Muscle of back (tissue), 11 donors: ENCODE results near the gene CCDC90B. TPM values are rescaled to one million over a fixed set of nuclear protein-coding genes. Genes with fewer than 3 reads are reported as not detected.
"Not testable (repeated sequence)": the region's sequence is repeated elsewhere in the genome, so short reads cannot be mapped to it uniquely, and the experiment has no call there.

ENCODE experiments used
- DNase-seq, 3 donors: peaks; one replicate each; pipeline versions ENCODE4 v3.0.0 to v3.0.0-alpha.2; 2013
- polyA plus RNA-seq, 10 donors: library from polyadenylated mRNA; unstranded; fragments of 120-200 nt; gene quantifications; one replicate each; pipeline ENCODE4 v1.2.1, GENCODE V29; 2013; ENCODE audit not compliant: insufficient read length in 10 of 10

Gene CCDC90B
- polyA plus RNA-seq, 10 donors: 74.2 to 99.9 (median 86.8) TPM

GRCh38 chr11:83293457-83293774, 7.2 kb upstream of the CCDC90B start:
- no peak for DNase-seq

DNA sequence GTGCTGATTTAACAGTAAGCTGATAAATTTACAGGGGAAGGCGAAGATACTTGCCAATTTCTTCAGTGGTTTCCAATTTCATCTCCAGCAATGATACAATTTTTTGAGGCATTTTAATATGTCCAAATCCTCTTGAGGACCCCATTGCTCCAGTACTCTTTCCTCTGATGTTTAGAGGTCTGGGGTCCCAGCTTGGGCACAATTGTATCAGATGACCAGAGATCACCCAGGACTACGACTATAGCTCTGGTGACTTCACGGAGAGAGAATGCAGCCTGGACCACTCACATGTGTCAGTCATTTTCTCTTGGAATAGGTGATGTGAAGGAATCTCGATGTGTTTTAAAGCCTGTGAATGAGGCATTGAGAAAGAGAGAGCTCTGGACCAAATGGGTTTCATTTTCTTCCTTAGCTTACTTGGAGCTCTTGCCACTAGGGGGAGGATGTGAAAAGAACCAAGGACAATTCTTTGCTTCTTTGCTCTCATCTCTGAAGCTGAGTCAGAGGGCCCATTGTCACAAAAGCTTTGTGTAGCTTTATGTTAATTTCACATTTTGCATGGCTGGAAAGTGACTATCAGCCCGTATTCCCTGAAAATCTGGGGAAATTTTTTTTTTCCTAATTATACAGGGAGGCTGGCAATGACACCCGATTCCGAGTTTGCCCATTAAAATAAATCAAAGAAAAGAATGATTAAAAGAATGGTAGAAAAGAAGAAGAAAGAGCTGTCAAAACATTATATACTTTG, 6.7 kb upstream of the CCDC90B start:
- DNase-seq: peak; percentile 58 to 84 (median 72)

- no peak for DNase-seq
Observed at GRCh38 chr11:83287631-83288030, 1.5 kb upstream of the CCDC90B start.

DNA sequence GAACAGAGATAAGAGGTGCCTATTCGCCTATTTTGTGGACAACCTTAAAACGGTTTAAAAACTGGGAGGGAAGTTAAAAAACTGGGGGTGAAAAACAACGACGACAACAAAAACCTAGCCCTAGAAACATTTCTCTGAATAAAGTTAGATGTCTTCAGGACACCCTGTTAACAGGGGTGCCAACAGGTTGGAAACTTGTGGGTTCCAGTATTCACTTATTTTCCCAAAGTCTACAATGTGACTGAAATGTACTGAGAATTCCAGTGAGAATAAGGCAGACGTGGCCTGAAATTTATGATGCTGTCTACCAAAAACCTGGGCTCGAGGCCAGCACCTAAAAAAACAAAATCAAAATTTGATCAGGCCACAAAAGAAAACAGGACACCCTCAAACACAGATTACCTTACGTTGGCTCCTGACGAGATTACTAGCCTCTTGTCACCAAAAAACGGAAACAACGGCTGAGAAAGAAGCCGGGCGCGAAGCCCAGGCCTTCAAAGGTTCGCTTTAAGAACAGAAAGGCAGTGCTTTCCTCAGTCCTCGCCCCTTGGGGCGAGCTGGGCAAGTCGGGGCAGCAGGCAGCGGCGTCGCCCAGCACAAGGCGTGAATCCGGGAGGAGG, 906 bp downstream of the CCDC90B start:
- no peak for DNase-seq

DNA sequence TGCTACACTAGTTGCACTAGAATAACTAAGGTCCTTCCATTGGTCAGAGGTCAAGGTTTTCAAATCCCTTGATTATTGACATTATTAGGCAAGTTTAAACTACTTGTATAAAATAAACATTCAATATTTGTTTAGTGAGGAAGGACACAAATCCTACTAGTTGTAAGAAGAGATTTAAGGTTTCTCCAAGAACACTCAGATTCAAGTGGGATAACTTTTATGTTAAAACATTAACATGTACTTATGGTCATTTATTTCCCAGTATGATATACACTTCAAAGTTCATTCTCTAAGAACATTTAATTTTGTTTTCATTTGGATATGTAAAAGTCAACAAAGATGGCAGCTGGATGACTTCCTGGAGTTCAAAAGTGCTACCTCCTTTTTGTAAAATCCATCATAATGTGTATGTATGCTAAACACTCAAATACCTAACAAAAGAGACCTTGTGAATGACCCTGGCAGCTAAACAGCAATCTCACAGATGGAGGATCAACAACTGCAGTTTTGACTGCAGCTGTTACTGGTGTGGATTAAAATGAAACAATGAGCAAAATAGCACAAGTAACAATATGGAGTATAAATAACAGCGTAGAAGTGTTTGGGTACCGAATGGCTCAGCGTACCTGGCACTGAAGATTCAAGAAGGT, 1.5 kb downstream of the CCDC90B start:
- peak; percentile 27 to 65 (median 34) for DNase-seq

- DNase-seq: no peak
Observed at GRCh38 chr11:83282084-83282716, 4.0 kb downstream of the CCDC90B start.

DNA sequence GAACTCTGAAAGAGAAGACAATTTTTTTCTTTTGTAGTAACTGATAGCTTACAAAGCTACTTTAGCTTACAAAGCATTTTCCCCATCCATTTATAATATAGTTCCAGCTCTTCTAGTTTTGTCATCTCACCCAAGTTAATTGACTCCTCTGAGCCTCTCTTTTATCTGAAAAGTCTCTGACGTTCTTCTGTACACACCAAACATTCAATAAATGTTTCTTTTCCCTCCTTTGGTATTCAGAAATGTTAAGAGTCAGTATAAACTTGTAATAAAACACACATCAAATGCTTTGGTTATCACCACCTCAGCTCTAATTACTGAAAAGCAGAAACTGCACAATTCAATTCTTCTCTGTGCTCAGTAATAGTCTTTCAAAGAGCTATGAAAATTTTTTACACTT, 5.9 kb downstream of the CCDC90B start:
- DNase-seq: no peak

GRCh38 chr11:83278351-83278750, 7.8 kb downstream of the CCDC90B start:
- no peak for DNase-seq

DNA sequence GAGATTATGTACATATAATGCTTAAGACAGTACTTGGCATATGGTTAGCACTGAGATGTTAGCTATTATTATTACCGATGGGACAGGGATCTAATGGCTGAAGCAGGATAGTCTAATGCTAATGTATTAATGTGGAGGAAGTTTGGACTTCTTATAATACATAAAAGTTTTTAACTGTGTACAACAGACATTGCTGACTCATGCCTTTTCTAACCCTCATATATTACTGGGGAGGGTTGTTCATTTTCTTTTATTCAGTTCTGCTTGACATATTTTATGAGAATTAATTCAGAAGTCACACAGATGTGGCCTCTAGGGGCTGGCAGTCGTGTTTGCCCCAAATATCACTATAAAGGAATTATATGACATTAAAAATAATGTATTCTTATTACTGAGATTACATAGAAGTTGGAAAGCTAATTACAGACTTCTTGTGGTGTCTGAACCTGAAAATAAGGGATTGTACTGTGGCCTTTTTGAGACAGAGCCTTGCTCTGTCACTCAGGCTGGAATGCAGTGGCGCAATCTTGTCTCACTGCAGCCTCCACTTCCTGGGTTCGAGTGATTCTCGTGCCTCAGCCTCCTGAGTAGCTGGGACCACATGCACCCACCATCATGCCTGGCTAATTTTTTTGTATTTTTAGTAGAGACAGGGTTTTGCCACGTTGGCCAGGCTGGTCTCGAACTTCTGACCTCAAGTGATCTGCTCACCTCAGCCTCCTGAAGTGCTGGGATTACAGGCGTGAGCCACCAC, 10.1 kb downstream of the CCDC90B start:
- no peak for DNase-seq

- peak in 1 of 3 donors; percentile 22 for DNase-seq
Observed at GRCh38 chr11:83272627-83273026, 13.5 kb downstream of the CCDC90B start.

- not testable (repeated sequence) for DNase-seq
Observed at GRCh38 chr11:83271734-83272133, 14.4 kb downstream of the CCDC90B start.

GRCh38 chr11:83269080-83269479, 17.1 kb downstream of the CCDC90B start:
- not testable (repeated sequence) for DNase-seq

- DNase-seq: no peak
Observed at GRCh38 chr11:83265331-83265730, 20.8 kb downstream of the CCDC90B start.

DNA sequence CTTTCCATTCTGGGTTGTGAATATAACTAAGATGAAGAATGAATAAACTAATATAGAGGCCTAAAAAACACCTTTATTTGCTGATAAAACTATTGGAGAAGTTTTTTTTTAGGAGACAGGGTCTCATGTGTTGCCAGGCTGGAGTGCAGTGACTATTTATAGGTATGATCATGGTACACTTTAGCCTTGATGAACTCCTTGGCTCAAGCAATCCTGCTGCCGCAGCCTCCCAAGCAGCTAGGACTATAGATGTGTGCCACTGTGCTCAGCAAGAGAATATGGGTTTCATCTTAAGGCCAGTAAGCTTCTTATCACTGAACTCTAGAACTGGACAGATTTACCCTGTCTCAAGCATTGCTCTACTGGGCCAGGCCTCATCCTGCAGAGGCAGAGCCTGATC, 26.6 kb downstream of the CCDC90B start:
- no peak for DNase-seq

DNA sequence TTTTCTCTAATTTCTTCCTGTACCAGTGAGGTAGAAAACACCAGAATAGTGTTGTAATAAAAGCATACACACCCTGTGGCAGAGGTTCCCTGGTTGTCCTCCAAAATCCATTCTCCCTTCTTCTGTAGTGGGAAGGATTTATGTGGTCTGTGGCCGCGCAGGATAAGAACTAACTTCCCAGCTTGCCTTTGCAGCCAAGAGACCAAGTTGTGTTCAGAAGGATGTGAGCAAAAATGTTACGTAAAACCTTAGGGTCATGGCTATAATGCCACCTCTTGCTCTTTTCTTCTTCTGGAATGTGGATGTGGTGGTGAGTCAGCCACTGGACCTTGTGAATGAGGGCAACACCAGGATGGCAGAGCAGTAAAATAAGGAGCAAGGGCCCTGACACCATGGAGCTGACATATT, 28.4 kb downstream of the CCDC90B start:
- peak in 2 of 3 donors; percentile 1 to 24 for DNase-seq

DNA sequence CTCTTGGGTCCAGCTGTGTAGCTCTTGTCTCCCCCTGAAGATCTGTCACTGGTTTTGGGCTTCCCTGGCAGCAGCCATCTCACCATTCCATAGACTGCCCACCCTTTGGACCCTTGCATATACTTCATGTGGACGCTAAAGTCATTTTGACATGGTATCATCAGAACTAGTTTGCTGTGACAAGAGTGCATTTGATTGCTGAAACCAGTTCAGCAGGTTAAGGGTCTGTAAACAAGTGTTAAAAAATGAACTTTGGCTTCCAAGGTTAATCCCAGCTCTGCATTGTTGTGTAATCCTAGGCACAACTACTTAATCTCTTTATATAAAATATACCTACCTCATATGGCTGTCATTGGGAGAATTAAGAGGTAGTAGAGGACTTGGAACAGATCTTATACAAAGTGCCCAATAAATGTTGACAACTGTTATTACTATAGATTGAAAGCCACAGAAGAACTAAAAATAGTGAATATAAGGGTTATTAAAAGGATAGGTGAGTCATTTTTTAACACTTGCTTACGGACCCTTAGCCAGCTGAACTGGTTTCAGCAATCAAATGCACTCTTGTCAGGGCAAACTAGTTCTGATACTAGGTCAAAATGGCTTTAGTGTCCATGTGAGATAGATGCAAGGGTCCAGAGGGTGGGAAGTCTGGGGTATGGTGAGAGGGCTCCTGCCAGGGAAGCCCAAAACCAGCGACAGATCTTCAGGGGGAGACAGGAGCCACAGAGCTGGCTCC, 29.4 kb downstream of the CCDC90B start:
- DNase-seq: no peak

GRCh38 chr11:83255366-83255765, 30.8 kb downstream of the CCDC90B start:
- DNase-seq: no peak

DNA sequence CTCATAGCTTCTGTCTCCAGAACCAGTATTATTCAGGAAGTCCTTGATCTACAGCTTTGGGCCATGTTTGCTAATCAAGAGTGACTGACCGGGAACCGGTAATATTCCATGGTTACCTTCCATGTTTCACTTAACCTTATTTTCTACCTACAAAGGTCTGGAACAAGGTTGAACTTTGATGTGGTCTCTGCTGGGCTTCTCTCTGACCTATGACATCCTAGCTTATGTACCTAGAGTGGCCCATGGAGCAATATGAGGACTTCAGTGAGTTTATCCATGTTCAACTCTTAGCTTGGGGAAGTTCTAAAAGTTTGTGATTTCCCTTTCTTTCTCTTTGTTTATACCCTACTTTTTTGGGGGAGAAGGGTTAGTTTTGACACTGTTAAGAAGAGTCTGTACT, 33.2 kb downstream of the CCDC90B start:
- DNase-seq: no peak

- no peak for DNase-seq
Observed at GRCh38 chr11:83252266-83252665, 33.9 kb downstream of the CCDC90B start.

GRCh38 chr11:83249972-83250593, 36.1 kb downstream of the CCDC90B start:
- DNase-seq: peak; percentile 15 to 50 (median 30)

DNA sequence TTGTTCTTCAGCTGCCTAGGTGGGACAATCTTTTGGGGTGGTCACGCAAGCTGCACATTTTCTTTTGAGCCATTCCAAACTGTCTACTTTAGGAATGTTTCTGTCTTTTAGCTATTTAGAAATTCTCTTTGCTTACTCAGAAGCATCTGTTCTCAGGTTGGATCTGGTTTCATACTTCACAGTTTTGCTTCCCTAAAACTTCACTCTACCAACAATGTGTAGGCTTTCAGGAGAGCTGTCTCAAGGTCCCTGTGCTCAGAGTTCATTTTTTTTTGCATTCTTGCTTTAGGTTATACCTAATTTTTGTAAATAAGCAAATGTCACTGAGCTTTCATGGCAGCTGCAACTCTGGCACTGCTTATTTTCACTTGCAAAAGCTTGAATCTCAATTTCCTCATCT, 36.7 kb downstream of the CCDC90B start:
- no peak for DNase-seq
